ENCODE results near the gene NFATC3.

NFATC3 gene

GRCh38 chr16:68190081-68190480 is 104.9 kb downstream of the NFATC3 start:
- DNase-seq (ENCODE audit: low spot score) = no peak

GRCh38 chr16:68190736-68191510 is 105.8 kb downstream of the NFATC3 start:
- DNase-seq (ENCODE audit: low spot score) = no peak

GRCh38 chr16:68194251-68194650 is 109.1 kb downstream of the NFATC3 start:
- no peak for DNase-seq (ENCODE audit: low spot score)

GRCh38 chr16:68197250-68197649 is 112.1 kb downstream of the NFATC3 start:
- no peak for DNase-seq (ENCODE audit: low spot score)

GRCh38 chr16:68200088-68200783 is 115.1 kb downstream of the NFATC3 start:
- DNase-seq (ENCODE audit: low spot score) = no peak

GRCh38 chr16:68202091-68202519 is 116.9 kb downstream of the NFATC3 start:
- no peak for DNase-seq (ENCODE audit: low spot score)

- DNase-seq (ENCODE audit: low spot score) = no peak
These were observed 121.1 kb downstream of the NFATC3 start for GRCh38 chr16:68206245-68206644.

- no peak for DNase-seq (ENCODE audit: low spot score)
These were observed 129.6 kb downstream of the NFATC3 start for GRCh38 chr16:68214726-68215125.

GRCh38 chr16:68215302-68215701 is 130.1 kb downstream of the NFATC3 start:
- DNase-seq (ENCODE audit: low spot score) = no peak

GRCh38 chr16:68216240-68216639 is 131.1 kb downstream of the NFATC3 start:
- no peak for DNase-seq (ENCODE audit: low spot score)

GRCh38 chr16:68217506-68217905 is 132.3 kb downstream of the NFATC3 start:
- no peak for DNase-seq (ENCODE audit: low spot score)

- no peak for DNase-seq (ENCODE audit: low spot score)
These were observed 134.7 kb downstream of the NFATC3 start for GRCh38 chr16:68219725-68220351.

- no peak for DNase-seq (ENCODE audit: low spot score)
These were observed 137.9 kb downstream of the NFATC3 start for GRCh38 chr16:68223072-68223471.

GRCh38 chr16:68226116-68226515 is 140.9 kb downstream of the NFATC3 start:
- DNase-seq (ENCODE audit: low spot score) = no peak

- no peak for DNase-seq (ENCODE audit: low spot score)
These were observed 142.1 kb downstream of the NFATC3 start for GRCh38 chr16:68227183-68227793.

- no peak for DNase-seq (ENCODE audit: low spot score)
These were observed 142.8 kb downstream of the NFATC3 start for GRCh38 chr16:68227850-68228553.

- DNase-seq (ENCODE audit: low spot score) = no peak
These were observed 143.5 kb downstream of the NFATC3 start for GRCh38 chr16:68228652-68229051.

- peak; percentile 43 for DNase-seq (ENCODE audit: low spot score)
These were observed 144.4 kb downstream of the NFATC3 start for GRCh38 chr16:68229431-68230175.

- no peak for DNase-seq (ENCODE audit: low spot score)
These were observed 145.0 kb downstream of the NFATC3 start for GRCh38 chr16:68230176-68230571.

- DNase-seq (ENCODE audit: low spot score) = no peak
These were observed 145.8 kb downstream of the NFATC3 start for GRCh38 chr16:68230956-68231355.
